Measurements from ENCODE around the gene TMEM203.

Gene TMEM203

GRCh38 chr9:137189297-137190295, 15.9 kb downstream of the TMEM203 start:
- peak overlapping the region; percentile 96 for H3K4me3 Mint-ChIP-seq
- no peaks in the 10 kb centered on the region for H3K36me3 Mint-ChIP-seq
- H3K27me3 Mint-ChIP-seq, result no peaks in the 10 kb centered on the region
- peaks cover 22% of the 10 kb centered on the region for H3K4me1 Mint-ChIP-seq (ENCODE audit: low read depth)
- no peaks in the 10 kb centered on the region for H3K9me3 Mint-ChIP-seq (ENCODE audit: low read depth)
- peak overlapping the region; percentile 92 for H3K27ac Mint-ChIP-seq

- Mint-ChIP-seq H3K27me3 (no peaks in the 10 kb centered on the region), H3K27ac (peak within 1 kb of the TSS; percentile 92), H3K4me3 (peak within 1 kb of the TSS; percentile 96), H3K9me3 (ENCODE audit: low read depth) (no peaks in the 10 kb centered on the region), H3K36me3 (no peaks in the 10 kb centered on the region), H3K4me1 (ENCODE audit: low read depth) (peaks cover 22% of the 10 kb centered on the region)
Measured at GRCh38 chr9:137188490-137189296, 16.8 kb downstream of the TMEM203 start, which contains the start of the genes ANAPC2 and SSNA1. Gene ANAPC2 (minus strand): TSS chr9:137188560. CDS start chr9:137188532, 28 bp downstream. Gene SSNA1 (plus strand): TSS chr9:137188676. CDS start chr9:137188727, 51 bp downstream.

GRCh38 chr9:137188086-137188489, 17.4 kb downstream of the TMEM203 start:
- Mint-ChIP-seq H3K36me3 (no peaks in the 10 kb centered on the region), H3K27ac (peak overlapping the region; percentile 76), H3K9me3 (ENCODE audit: low read depth) (no peaks in the 10 kb centered on the region), H3K4me1 (ENCODE audit: low read depth) (peaks cover 22% of the 10 kb centered on the region), H3K27me3 (no peaks in the 10 kb centered on the region), H3K4me3 (peak overlapping the region; percentile 90)

- H3K36me3 Mint-ChIP-seq, result no peaks in the 10 kb centered on the region
- peak overlapping the region; percentile 83 for H3K27ac Mint-ChIP-seq
- peaks cover 22% of the 10 kb centered on the region for H3K4me1 Mint-ChIP-seq (ENCODE audit: low read depth)
- no peaks in the 10 kb centered on the region for H3K27me3 Mint-ChIP-seq
- no peaks in the 10 kb centered on the region for H3K9me3 Mint-ChIP-seq (ENCODE audit: low read depth)
- H3K4me3 Mint-ChIP-seq, result peak overlapping the region; percentile 90
Measured at GRCh38 chr9:137187386-137187785, 18.1 kb downstream of the TMEM203 start.

GRCh38 chr9:137186385-137186784, 19.1 kb downstream of the TMEM203 start:
- no peak overlapping the region for H3K27ac Mint-ChIP-seq
- H3K27me3 Mint-ChIP-seq, result no peaks in the 10 kb centered on the region
- H3K4me3 Mint-ChIP-seq, result peak overlapping the region; percentile 90
- peaks cover 22% of the 10 kb centered on the region for H3K4me1 Mint-ChIP-seq (ENCODE audit: low read depth)
- H3K36me3 Mint-ChIP-seq, result no peaks in the 10 kb centered on the region
- H3K9me3 Mint-ChIP-seq (ENCODE audit: low read depth), result no peaks in the 10 kb centered on the region

GRCh38 chr9:137185921-137186320, 19.5 kb downstream of the TMEM203 start:
- Mint-ChIP-seq H3K4me1 (ENCODE audit: low read depth) (peaks cover 22% of the 10 kb centered on the region), H3K36me3 (no peaks in the 10 kb centered on the region), H3K4me3 (no peak overlapping the region), H3K9me3 (ENCODE audit: low read depth) (no peaks in the 10 kb centered on the region), H3K27ac (no peak overlapping the region), H3K27me3 (no peaks in the 10 kb centered on the region)

GRCh38 chr9:137184881-137185660, 20.4 kb downstream of the TMEM203 start:
- Mint-ChIP-seq H3K4me3 (peak overlapping the region; percentile 13), H3K27me3 (no peaks in the 10 kb centered on the region), H3K36me3 (no peaks in the 10 kb centered on the region), H3K4me1 (ENCODE audit: low read depth) (peaks cover 18% of the 10 kb centered on the region), H3K9me3 (ENCODE audit: low read depth) (no peaks in the 10 kb centered on the region), H3K27ac (no peak overlapping the region)

GRCh38 chr9:137183980-137184595, 21.4 kb downstream of the TMEM203 start:
- Mint-ChIP-seq H3K36me3 (no peaks in the 10 kb centered on the region), H3K4me1 (ENCODE audit: low read depth) (peaks cover 16% of the 10 kb centered on the region), H3K27ac (no peak overlapping the region), H3K27me3 (no peaks in the 10 kb centered on the region), H3K4me3 (no peak overlapping the region), H3K9me3 (ENCODE audit: low read depth) (no peaks in the 10 kb centered on the region)

- Mint-ChIP-seq H3K27ac (no peak overlapping the region), H3K9me3 (ENCODE audit: low read depth) (no peaks in the 10 kb centered on the region), H3K36me3 (no peaks in the 10 kb centered on the region), H3K27me3 (no peaks in the 10 kb centered on the region), H3K4me3 (no peak overlapping the region), H3K4me1 (ENCODE audit: low read depth) (peaks cover 11% of the 10 kb centered on the region)
Measured at GRCh38 chr9:137182836-137183235, 22.6 kb downstream of the TMEM203 start.

GRCh38 chr9:137181680-137182079, 23.8 kb downstream of the TMEM203 start:
- no peaks in the 10 kb centered on the region for H3K36me3 Mint-ChIP-seq
- H3K27me3 Mint-ChIP-seq, result no peaks in the 10 kb centered on the region
- peaks cover 2% of the 10 kb centered on the region for H3K4me1 Mint-ChIP-seq (ENCODE audit: low read depth)
- H3K4me3 Mint-ChIP-seq, result no peak overlapping the region
- no peaks in the 10 kb centered on the region for H3K9me3 Mint-ChIP-seq (ENCODE audit: low read depth)
- H3K27ac Mint-ChIP-seq, result no peak overlapping the region

- H3K36me3 Mint-ChIP-seq, result no peaks in the 10 kb centered on the region
- no peak overlapping the region for H3K27ac Mint-ChIP-seq
- H3K27me3 Mint-ChIP-seq, result no peaks in the 10 kb centered on the region
- no peaks in the 10 kb centered on the region for H3K9me3 Mint-ChIP-seq (ENCODE audit: low read depth)
- H3K4me3 Mint-ChIP-seq, result no peak overlapping the region
- H3K4me1 Mint-ChIP-seq (ENCODE audit: low read depth), result no peaks in the 10 kb centered on the region
Measured at GRCh38 chr9:137180491-137180890, 25.0 kb downstream of the TMEM203 start.

- no peaks in the 10 kb centered on the region for H3K4me1 Mint-ChIP-seq (ENCODE audit: low read depth)
- H3K27ac Mint-ChIP-seq, result no peak overlapping the region
- H3K9me3 Mint-ChIP-seq (ENCODE audit: low read depth), result no peaks in the 10 kb centered on the region
- H3K4me3 Mint-ChIP-seq, result no peak overlapping the region
- no peaks in the 10 kb centered on the region for H3K27me3 Mint-ChIP-seq
- H3K36me3 Mint-ChIP-seq, result no peaks in the 10 kb centered on the region
Measured at GRCh38 chr9:137179761-137180160, 25.7 kb downstream of the TMEM203 start.

GRCh38 chr9:137178939-137179630, 26.4 kb downstream of the TMEM203 start:
- H3K4me3 Mint-ChIP-seq, result no peak overlapping the region
- H3K27ac Mint-ChIP-seq, result no peak overlapping the region
- H3K4me1 Mint-ChIP-seq (ENCODE audit: low read depth), result no peaks in the 10 kb centered on the region
- H3K27me3 Mint-ChIP-seq, result no peaks in the 10 kb centered on the region
- H3K36me3 Mint-ChIP-seq, result no peaks in the 10 kb centered on the region
- no peaks in the 10 kb centered on the region for H3K9me3 Mint-ChIP-seq (ENCODE audit: low read depth)
